ENCODE data around the gene GCNT3.

GRCh38 chr15:59662260-59662659, 50.7 kb downstream of the GCNT3 start:
- TF ChIP-seq CTCF (conservative IDR thresholded peaks at IDR 0.05 in 1 of 2, IDR thresholded peaks at IDR 0.05 in 1 of 2; ENCODE audit: low read depth in 1 of 2, low read length in 2 of 2) (no peak), EZH2 (IDR thresholded peaks at IDR 0.05; ENCODE audit: low read length, missing control alignments) (no peak)

All from fibroblast of lung (primary cell).